Measurements from ENCODE around the gene ADAMTS12. TPM values are rescaled to one million over a fixed set of nuclear protein-coding genes. Genes with fewer than 3 reads are reported as not detected.

Gene ADAMTS12
- total RNA-seq, 1 experiment from 2014 or later: 0.05 TPM

DNA sequence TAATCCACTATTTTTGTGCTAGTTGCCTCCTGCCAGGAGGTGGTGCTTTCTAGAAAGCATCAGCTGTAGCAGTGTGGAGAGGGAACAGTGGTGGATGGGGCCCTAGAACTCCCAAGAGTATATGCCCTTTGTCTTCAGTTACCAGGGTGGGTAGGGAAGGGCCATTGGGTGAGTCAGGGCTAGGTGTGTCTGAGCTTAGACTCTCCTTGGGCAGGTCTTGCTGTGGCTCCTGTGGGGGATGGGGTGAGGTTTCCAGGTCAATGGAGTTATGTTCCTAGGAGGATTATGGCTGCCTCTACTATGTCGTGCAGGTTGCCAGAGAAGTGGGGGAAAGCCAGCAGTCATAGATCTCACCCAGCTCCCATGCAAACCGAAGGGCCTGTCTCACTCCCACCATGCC lies 11.3 kb upstream of the ADAMTS12 start:
- ATAC-seq (no peak), DNase-seq (ENCODE audit: low read depth, low spot score) (no peak)
- H3K4me1 ChIP-seq (ENCODE audit: control insufficient read depth in 1 of 2, insufficient read depth in 2 of 2, low read length in 2 of 2): no peaks in the 10 kb centered on the region
- no peaks in the 10 kb centered on the region for H3K79me2 ChIP-seq (ENCODE audit: insufficient read depth, low read length)
- POLR2A ChIA-PET: no interaction called here
- no peak overlapping the region for H3K4me3 ChIP-seq (replicated peaks in 1 of 2; ENCODE audit: low read depth in 1 of 2, low read length in 2 of 2)
- no peak overlapping the region for H3K4me2 ChIP-seq (ENCODE audit: low read length)
- H3K9me3 ChIP-seq (ENCODE audit: control insufficient read depth in 1 of 2, insufficient read depth in 1 of 2, low read depth in 1 of 2, low read length in 2 of 2): peaks cover 0 to 5% of the 10 kb centered on the region in 2 experiments; a peak in 1 of 4 replicates
- no peak overlapping the region for H2AFZ ChIP-seq (ENCODE audit: low read depth, low read length, poor library complexity, severe bottlenecking)
- H3K9me2 ChIP-seq (ENCODE audit: insufficient read depth): no peaks in the 10 kb centered on the region
- no peaks in the 10 kb centered on the region; the same call in 1 of the 2 replicates for H3K27me3 ChIP-seq (ENCODE audit: insufficient read depth, low read length)
- H4K20me1 ChIP-seq (ENCODE audit: insufficient read depth): no peaks in the 10 kb centered on the region
- RAD21 ChIA-PET (ENCODE audit: low non-redundant PET in 1 of 2, low total read pairs in 2 of 2, uncharacterized antibody in 2 of 2, unreplicated experiment in 2 of 2): no interaction called here
- TF ChIP-seq EZH2phosphoT487 (IDR thresholded peaks at IDR 0.05; ENCODE audit: borderline replicate concordance): no peak
- TF ChIP-seq SRF (IDR thresholded peaks at IDR 0.05; ENCODE audit: low read depth): no peak
- TF ChIP-seq, protein P1, sequence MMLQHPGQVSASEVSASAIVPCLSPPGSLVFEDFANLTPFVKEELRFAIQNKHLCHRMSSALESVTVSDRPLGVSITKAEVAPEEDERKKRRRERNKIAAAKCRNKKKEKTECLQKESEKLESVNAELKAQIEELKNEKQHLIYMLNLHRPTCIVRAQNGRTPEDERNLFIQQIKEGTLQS (IDR thresholded peaks at IDR 0.05): no peak
- no peak for TF ChIP-seq POLR2A (IDR thresholded peaks at IDR 0.05; ENCODE audit: borderline replicate concordance, extremely low read depth, insufficient read depth, insufficient read length)
- no peak for TF ChIP-seq FOSL1 (IDR thresholded peaks at IDR 0.05; ENCODE audit: low read depth)
- no peak for TF ChIP-seq SP1 (IDR thresholded peaks at IDR 0.05; ENCODE audit: low read depth)
- no peak for TF ChIP-seq EZH2 (IDR thresholded peaks at IDR 0.05)
- TF ChIP-seq, protein P2, sequence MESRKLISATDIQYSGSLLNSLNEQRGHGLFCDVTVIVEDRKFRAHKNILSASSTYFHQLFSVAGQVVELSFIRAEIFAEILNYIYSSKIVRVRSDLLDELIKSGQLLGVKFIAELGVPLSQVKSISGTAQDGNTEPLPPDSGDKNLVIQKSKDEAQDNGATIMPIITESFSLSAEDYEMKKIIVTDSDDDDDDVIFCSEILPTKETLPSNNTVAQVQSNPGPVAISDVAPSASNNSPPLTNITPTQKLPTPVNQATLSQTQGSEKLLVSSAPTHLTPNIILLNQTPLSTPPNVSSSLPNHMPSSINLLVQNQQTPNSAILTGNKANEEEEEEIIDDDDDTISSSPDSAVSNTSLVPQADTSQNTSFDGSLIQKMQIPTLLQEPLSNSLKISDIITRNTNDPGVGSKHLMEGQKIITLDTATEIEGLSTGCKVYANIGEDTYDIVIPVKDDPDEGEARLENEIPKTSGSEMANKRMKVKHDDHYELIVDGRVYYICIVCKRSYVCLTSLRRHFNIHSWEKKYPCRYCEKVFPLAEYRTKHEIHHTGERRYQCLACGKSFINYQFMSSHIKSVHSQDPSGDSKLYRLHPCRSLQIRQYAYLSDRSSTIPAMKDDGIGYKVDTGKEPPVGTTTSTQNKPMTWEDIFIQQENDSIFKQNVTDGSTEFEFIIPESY (IDR thresholded peaks at IDR 0.05; ENCODE audit: extremely low read depth, insufficient replicate concordance, low read length): no peak
- no peak for TF ChIP-seq POLR2AphosphoS5 (IDR thresholded peaks at IDR 0.05; ENCODE audit: low read depth, low read length)
- no peak for TF ChIP-seq CBX3 (IDR thresholded peaks at IDR 0.05; ENCODE audit: low read depth)
- no peak for TF ChIP-seq TCF7L2 (IDR thresholded peaks at IDR 0.05; ENCODE audit: borderline replicate concordance, extremely low read depth, insufficient read depth, insufficient read length)
- TF ChIP-seq SIN3A (IDR thresholded peaks at IDR 0.05; ENCODE audit: low read depth): no peak
- TF ChIP-seq YY1 (IDR thresholded peaks at IDR 0.05; ENCODE audit: extremely low read depth, insufficient replicate concordance, low read depth, low read length): no peak
- no peak for TF ChIP-seq ZFX (IDR thresholded peaks at IDR 0.05)
- no peak for TF ChIP-seq ZNF274 (IDR thresholded peaks at IDR 0.05; ENCODE audit: low read depth, low read length)
- no peak overlapping the region for H3K27ac ChIP-seq (ENCODE audit: low read depth, low read length)
- no peaks in the 10 kb centered on the region for H3K36me3 ChIP-seq (ENCODE audit: control insufficient read depth in 1 of 2, insufficient read depth in 2 of 2, low read length in 2 of 2)
- intact Hi-C loops (cut with micrococcal nuclease): no loop called here
- no TSS peak for BruUV-seq (replicated peaks)
- CTCF ChIA-PET: no interaction called here
- H3K9ac ChIP-seq (ENCODE audit: low read length): no peak overlapping the region

Measured in HCT116 (cell line).